GM20000 (cell line): Measurements from ENCODE around the gene ATP8B4.

Experiments used
- DNase-seq: peaks from one replicate; pipeline ENCODE4 v3.0.0; 2012; ENCODE audit warnings: low spot score
- TF ChIP-seq, protein P1 (sequence below): IDR thresholded peaks from 2 replicates; pipeline ENCODE4 v1.5.1; 2012; ENCODE audit warnings: mild to moderate bottlenecking, control low read depth; ENCODE audit errors: extremely low read depth, missing control alignments

The ATP8B4 gene

DNA sequence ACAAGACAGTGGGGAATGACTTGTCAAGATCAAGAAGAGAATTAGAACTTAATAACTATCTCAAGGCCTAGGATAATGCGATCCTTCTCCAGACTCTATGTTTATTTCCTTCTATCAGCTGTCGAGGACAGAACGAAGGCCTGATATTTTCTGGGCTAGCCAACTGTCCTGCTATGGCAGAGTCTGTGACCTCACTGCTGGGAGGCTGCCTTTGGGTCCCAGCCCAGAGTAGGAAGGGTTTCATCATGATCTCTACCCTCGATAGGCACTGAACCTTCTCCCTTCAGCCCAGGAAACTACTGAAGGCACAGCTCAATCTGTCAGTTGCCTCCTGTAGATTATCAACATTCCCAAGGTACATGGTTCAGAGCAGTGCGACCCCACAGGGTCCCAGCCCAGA lies 237.2 kb downstream of the ATP8B4 start:
- TF ChIP-seq, protein P1, sequence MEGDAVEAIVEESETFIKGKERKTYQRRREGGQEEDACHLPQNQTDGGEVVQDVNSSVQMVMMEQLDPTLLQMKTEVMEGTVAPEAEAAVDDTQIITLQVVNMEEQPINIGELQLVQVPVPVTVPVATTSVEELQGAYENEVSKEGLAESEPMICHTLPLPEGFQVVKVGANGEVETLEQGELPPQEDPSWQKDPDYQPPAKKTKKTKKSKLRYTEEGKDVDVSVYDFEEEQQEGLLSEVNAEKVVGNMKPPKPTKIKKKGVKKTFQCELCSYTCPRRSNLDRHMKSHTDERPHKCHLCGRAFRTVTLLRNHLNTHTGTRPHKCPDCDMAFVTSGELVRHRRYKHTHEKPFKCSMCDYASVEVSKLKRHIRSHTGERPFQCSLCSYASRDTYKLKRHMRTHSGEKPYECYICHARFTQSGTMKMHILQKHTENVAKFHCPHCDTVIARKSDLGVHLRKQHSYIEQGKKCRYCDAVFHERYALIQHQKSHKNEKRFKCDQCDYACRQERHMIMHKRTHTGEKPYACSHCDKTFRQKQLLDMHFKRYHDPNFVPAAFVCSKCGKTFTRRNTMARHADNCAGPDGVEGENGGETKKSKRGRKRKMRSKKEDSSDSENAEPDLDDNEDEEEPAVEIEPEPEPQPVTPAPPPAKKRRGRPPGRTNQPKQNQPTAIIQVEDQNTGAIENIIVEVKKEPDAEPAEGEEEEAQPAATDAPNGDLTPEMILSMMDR, result no peak
- no peak for DNase-seq

DNA sequence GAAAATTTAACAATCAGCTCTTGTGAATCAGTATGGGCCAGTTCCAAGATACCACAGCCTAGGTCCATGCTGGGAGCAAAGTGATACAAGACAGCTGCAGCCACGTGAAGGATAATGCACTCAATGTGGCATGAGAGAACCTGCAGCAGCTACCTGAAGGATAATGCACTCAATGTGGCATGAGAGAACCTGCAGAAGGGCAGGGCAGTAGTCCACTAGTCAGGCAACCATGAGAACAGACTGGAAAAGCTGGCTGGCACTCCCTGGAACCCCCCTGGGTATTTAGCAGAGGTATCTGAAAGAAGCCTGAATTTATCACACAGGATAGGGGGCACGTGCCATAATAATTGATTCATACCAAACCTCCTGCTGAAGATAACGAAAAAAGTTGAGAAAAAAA lies 237.6 kb downstream of the ATP8B4 start:
- DNase-seq, result no peak
- TF ChIP-seq, protein P1, result no peak

DNA sequence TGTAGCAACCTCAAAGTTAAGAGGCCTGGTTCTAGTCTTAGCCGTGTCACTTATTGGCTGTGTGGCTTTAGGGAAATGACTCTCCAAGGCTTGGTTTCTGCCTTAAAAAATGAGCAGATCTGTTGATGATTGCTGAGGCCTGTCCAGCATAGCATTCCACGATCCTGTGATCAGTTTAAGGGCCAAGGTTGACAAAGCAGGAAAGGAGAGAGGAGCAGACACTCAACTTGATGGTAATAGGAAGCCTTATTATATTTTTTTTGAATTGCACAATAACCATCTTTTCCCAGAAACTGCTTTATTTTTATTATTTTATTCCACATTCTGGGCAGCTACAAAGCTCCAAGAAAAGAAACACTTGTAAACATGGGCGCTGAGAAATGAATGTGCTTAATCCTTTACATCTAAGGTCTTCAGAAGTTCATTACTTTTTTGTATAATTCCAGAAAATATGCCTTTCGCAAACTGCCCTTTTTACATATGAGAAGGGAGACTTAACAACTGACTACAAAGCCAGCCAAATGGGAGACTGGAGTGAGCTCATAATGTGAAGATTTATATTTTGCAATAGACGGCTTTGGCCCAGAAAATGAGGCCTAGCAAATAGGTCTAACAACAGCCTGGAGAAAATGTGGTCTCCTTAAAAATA lies 241.0 kb downstream of the ATP8B4 start:
- DNase-seq, result no peak
- TF ChIP-seq, protein P1, result no peak

DNA sequence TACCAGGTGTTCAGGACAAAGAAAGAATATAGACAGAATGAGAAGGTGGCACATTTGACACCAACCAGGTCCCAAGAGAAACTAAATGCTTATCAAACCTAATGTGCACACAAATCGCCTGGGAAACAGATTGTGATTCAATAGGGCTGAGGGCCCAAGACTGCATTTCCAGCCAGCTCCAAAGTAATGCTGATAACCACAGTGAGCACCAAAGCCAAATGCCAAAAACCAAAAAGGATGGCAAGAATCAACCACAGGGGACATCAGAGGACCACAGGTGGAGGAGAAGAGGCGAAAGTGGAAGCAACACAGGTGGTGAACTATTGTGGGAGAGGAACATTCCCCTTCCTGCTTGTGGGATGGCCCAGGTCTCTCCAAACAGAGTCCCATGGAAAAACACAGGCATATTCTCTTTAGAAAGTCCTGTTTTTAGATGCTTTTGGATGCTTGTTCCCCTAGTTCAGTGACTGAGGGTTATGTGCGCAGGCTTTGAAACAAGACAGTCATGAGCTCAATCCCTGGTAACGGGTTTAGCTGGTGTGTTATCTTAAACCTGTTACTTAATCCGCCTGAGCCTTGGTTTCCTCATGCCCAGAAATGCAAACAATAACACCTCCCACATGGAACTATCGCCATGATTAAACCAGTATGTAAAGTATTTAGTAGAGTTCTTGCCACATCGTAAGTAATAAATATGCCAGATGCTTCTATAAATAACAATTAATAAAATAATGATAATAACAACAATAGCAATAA lies 241.7 kb downstream of the ATP8B4 start:
- no peak for DNase-seq
- TF ChIP-seq, protein P1, result no peak

DNA sequence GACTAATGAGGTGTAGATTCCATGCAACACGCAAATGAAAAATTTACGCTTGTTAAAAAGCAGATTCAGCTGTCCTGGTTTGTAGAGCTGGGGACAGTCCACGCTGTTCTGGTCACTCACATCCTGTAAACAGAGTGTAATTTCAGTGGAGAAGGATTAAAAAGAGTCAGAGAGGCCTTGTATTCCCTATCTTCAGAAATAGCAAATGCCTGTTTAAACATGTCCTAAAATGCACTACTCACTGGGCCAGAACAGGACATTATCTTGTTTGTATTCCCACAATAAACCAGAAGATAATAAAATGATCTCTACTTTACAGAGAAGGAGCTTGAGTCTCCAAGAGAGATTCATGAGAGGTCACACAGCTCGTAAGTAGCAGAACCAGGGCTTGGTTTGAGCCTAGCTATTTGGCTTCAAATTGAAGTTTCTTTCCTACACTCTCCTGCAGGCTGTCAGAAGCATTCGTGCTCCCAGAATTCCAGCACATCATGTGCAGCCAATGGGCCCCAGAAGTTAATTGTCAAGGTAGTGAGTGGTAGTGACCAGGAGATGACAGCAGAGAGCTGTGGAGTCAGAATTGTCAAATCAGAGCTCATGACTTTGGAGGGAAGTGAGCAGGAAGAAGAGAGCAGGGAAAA lies 242.5 kb downstream of the ATP8B4 start:
- DNase-seq, result no peak

GRCh38 chr15:49875392-49875791 lies 243.6 kb downstream of the ATP8B4 start:
- no peak for DNase-seq
- TF ChIP-seq, protein P1, result no peak

More for the DNA sequence above, 242.5 kb downstream of the ATP8B4 start:
- TF ChIP-seq, protein P1, result peak; percentile 23

GRCh38 chr15:49870472-49870871 lies 248.6 kb downstream of the ATP8B4 start:
- DNase-seq, result no peak
- TF ChIP-seq, protein P1, result no peak
